Keratinocyte (primary cell): Measurements from ENCODE around the gene FSD1.

Experiments used
- EZH2 ChIP-seq: IDR thresholded peaks from one replicate; pipeline ENCODE4 v1.6.1; 2012; ENCODE audit warnings: inconsistent platforms, mild to moderate bottlenecking, low read length, moderate library complexity
- TF ChIP-seq, protein P1 (sequence below), 3 experiments: IDR thresholded peaks in 1 of 3; conservative IDR thresholded peaks in 1 of 3; optimal IDR thresholded peaks in 1 of 3; 2 replicates in 2 of 3; 3 replicates in 1 of 3; pipeline versions ENCODE3 to v1.5.1; 2011; ENCODE audit warnings: low read length in 3 of 3, mild to moderate bottlenecking in 3 of 3, moderate library complexity in 2 of 3, control low read depth in 1 of 3, inconsistent platforms in 1 of 3; ENCODE audit not compliant: insufficient read depth in 2 of 3; ENCODE audit errors: extremely low read depth in 1 of 3

- TF ChIP-seq, protein P1, sequence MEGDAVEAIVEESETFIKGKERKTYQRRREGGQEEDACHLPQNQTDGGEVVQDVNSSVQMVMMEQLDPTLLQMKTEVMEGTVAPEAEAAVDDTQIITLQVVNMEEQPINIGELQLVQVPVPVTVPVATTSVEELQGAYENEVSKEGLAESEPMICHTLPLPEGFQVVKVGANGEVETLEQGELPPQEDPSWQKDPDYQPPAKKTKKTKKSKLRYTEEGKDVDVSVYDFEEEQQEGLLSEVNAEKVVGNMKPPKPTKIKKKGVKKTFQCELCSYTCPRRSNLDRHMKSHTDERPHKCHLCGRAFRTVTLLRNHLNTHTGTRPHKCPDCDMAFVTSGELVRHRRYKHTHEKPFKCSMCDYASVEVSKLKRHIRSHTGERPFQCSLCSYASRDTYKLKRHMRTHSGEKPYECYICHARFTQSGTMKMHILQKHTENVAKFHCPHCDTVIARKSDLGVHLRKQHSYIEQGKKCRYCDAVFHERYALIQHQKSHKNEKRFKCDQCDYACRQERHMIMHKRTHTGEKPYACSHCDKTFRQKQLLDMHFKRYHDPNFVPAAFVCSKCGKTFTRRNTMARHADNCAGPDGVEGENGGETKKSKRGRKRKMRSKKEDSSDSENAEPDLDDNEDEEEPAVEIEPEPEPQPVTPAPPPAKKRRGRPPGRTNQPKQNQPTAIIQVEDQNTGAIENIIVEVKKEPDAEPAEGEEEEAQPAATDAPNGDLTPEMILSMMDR (optimal IDR thresholded peaks at IDR 0.05 in 1 of 3, IDR thresholded peaks at IDR 0.05 in 1 of 3, conservative IDR thresholded peaks at IDR 0.05 in 1 of 3; ENCODE audit: extremely low read depth in 1 of 3, insufficient read depth in 2 of 3, low read length in 3 of 3) = no peak
- TF ChIP-seq EZH2 = no peak
Measured at GRCh38 chr19:4354282-4354681, 49.9 kb downstream of the FSD1 start.
